GM12892 (cell line): ENCODE results near the gene NEAT1.

Experiments
- POLR2A ChIP-seq: IDR thresholded peaks from 2 replicates; pipeline ENCODE4 v1.6.1; 2011; ENCODE audit warnings: low read depth, low read length, control low read depth
- POLR2AphosphoS5 ChIP-seq: IDR thresholded peaks from 2 replicates; pipeline ENCODE4 v1.6.1; 2011; ENCODE audit warnings: low read depth, low read length, control low read depth
- TAF1 ChIP-seq: IDR thresholded peaks from 2 replicates; pipeline ENCODE4 v1.6.1; 2011; ENCODE audit warnings: low read depth, mild to moderate bottlenecking, control low read depth, low read length, borderline replicate concordance

DNA sequence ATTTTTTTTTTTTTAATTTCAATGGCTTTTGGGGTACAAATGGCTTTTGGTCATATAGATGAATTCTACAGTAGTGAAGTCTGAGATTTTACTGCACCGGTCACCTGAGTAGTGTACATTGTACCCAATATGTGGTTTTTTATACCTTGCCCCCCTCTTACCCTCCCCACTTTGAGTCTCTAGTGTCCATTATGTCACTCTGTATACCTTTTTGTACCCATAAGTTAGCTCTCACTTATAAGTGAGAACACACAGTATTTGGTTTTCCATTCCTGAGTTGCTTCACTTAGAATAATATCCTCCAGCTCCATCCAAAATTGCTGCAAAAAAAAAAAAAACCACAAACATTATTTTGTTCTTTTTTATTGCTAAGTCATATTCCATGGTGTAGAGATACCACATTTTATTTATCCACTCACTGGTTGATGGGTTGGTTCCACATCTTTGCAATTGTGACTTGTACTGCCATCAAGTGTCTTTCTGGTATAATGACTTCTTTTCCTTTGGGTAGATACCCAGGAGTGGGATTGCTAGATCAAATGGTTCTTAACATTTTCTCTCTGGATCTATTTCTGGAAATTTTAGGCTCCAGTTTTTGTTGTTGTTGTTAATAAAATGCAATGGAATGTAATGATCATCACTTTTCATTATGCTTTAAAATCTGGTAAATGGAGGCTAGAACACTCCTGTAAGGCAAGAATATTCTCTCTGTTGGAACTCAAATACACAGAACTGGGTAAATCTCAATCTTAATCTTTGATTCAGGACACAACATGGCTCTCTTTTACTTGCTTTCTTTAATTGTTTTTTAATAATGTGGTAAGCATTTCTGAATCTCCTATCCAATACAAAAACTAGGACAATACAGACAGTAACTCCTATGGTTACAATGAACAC is 10.3 kb downstream of the NEAT1 start:
- TF ChIP-seq POLR2AphosphoS5 = no peak
- TF ChIP-seq POLR2A = no peak
- no peak for TF ChIP-seq TAF1
